Keratinocyte (primary cell): Measurements from ENCODE around the gene ASTN1. TPM values are rescaled to one million over a fixed set of nuclear protein-coding genes. Genes with fewer than 3 reads are reported as not detected.

Source experiments
- DNase-seq: peaks from one replicate; pipeline ENCODE4 v3.0.0-alpha.2; 2011; ENCODE audit warnings: low read depth, missing footprints, low spot score
- FAIRE-seq: peaks from 2 replicates; lab custom pipeline; 2011; peaks lifted over from hg19 to GRCh38; lab: Jason Lieb, UNC
- H2AFZ ChIP-seq: 2 replicates; pipeline ENCODE4 v1.6.0; 2012; ENCODE audit warnings: low read length, control low read depth, inconsistent platforms; ENCODE audit not compliant: control insufficient read depth
- H3K27ac ChIP-seq: 2 replicates; pipeline ENCODE4 v1.5.1; 2011; ENCODE audit warnings: low read length; ENCODE audit not compliant: control insufficient read depth, insufficient read depth
- H3K27me3 ChIP-seq: 3 replicates; pipeline ENCODE4 v1.6.0; 2011; ENCODE audit warnings: low read length; ENCODE audit not compliant: control insufficient read depth, insufficient read depth; ENCODE audit errors: extremely low read depth
- H3K36me3 ChIP-seq, 2 experiments: 2 replicates in 1 of 2; 3 replicates in 1 of 2; pipeline ENCODE4 v1.5.1; 2011; ENCODE audit warnings: low read length in 2 of 2, mild to moderate bottlenecking in 1 of 2; ENCODE audit not compliant: control insufficient read depth in 2 of 2, insufficient read depth in 2 of 2; ENCODE audit errors: extremely low read depth in 1 of 2
- H3K4me1 ChIP-seq: 3 replicates; pipeline ENCODE4 v1.5.1; 2011; ENCODE audit warnings: low read length; ENCODE audit not compliant: control insufficient read depth, insufficient read depth; ENCODE audit errors: extremely low read depth
- H3K4me2 ChIP-seq: 3 replicates; pipeline ENCODE4 v1.6.0; 2011; ENCODE audit warnings: low read depth, low read length; ENCODE audit not compliant: control insufficient read depth, insufficient read depth; ENCODE audit errors: extremely low read depth
- H3K4me3 ChIP-seq, 3 experiments: fragments of 200-600 bp in 1 of 3; sonication (generic) in 1 of 3; 2 replicates in 2 of 3; 3 replicates in 1 of 3; pipeline ENCODE4 v1.5.1; 2011 to 2016; ENCODE audit warnings: low read length in 3 of 3, mild to moderate bottlenecking in 3 of 3, control low read depth in 2 of 3, inconsistent platforms in 1 of 3, low read depth in 1 of 3, mixed read lengths in 1 of 3, mixed run types in 1 of 3, moderate library complexity in 1 of 3; ENCODE audit not compliant: control insufficient read depth in 2 of 3, insufficient read depth in 2 of 3; ENCODE audit errors: extremely low read depth in 1 of 3
- H3K79me2 ChIP-seq: 2 replicates; pipeline ENCODE4 v1.6.0; 2012; ENCODE audit warnings: low read length; ENCODE audit not compliant: control insufficient read depth, insufficient read depth
- H3K9ac ChIP-seq: 3 replicates; pipeline ENCODE4 v1.6.0; 2011; ENCODE audit warnings: low read length; ENCODE audit not compliant: control insufficient read depth, insufficient read depth; ENCODE audit errors: extremely low read depth
- H3K9me1 ChIP-seq: 3 replicates; pipeline ENCODE4 v1.6.0; 2011; ENCODE audit warnings: low read length; ENCODE audit not compliant: control insufficient read depth, insufficient read depth; ENCODE audit errors: extremely low read depth
- H3K9me3 ChIP-seq: 2 replicates; pipeline ENCODE4 v1.5.1; 2012; ENCODE audit warnings: low read depth, low read length; ENCODE audit not compliant: control insufficient read depth
- H4K20me1 ChIP-seq: 3 replicates; pipeline ENCODE4 v1.6.0; 2011; ENCODE audit warnings: low read length; ENCODE audit not compliant: control insufficient read depth, insufficient read depth; ENCODE audit errors: extremely low read depth
- CTCF ChIP-seq, 3 experiments: IDR thresholded peaks in 1 of 3; conservative IDR thresholded peaks in 1 of 3; optimal IDR thresholded peaks in 1 of 3; 2 replicates in 2 of 3; 3 replicates in 1 of 3; pipeline versions ENCODE3 to v1.5.1; 2011; ENCODE audit warnings: low read length in 3 of 3, mild to moderate bottlenecking in 3 of 3, moderate library complexity in 2 of 3, control low read depth in 1 of 3, inconsistent platforms in 1 of 3; ENCODE audit not compliant: insufficient read depth in 2 of 3; ENCODE audit errors: extremely low read depth in 1 of 3
- EZH2 ChIP-seq: IDR thresholded peaks from one replicate; pipeline ENCODE4 v1.6.1; 2012; ENCODE audit warnings: inconsistent platforms, mild to moderate bottlenecking, low read length, moderate library complexity
- dilution Hi-C: fragments of 300-500 bp; cut with MboI; formaldehyde crosslinking; loops from one replicate; pipeline ENCODE4 v1.7.0; 2020; ENCODE audit warnings: low sequenced_read_pairs; ENCODE audit not compliant: extremely low pct_ligation_motif_present
- polyA plus RNA-seq, 5 experiments: library from polyadenylated mRNA; depleted of rRNA in 3 of 5; stranded (reverse) in 3 of 5; stranded (forward) in 1 of 5; unstranded in 1 of 5; fragments of >200 nt; gene quantifications; 1 replicate in 1 of 5; 2 replicates in 3 of 5; 3 replicates in 1 of 5; pipeline versions ENCODE4 v1.2.1 to v1.2.3, GENCODE V29; 2011 to 2012; ENCODE audit warnings: missing spikeins in 2 of 5, low read depth in 1 of 5, low replicate concordance in 1 of 5

The ASTN1 gene
- polyA plus RNA-seq, 1 donor (not counting 4 experiments of a cell fraction or from before 2014, with no cell fraction given), result 0.08 TPM

DNA sequence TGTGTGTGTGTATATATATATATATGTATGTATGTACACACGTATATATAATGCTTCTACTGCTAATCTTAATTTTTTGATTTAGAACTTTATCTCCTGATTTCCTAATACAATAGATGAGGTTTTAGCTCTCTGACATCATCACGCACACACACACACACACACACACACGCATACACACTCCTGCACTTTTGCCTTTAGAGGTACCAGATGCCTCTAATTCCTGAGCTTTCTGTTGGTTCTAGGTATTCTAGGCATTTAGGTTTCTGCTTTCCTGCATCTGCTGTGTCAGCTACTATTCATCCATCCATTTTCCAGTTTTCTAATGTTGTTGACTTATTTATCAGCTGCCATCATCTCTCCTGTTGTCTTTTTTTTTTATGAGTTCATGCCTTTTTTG lies 348.3 kb downstream of the ASTN1 start:
- Histone ChIP-seq H3K4me2 (no peak overlapping the region), H2AFZ (no peak overlapping the region), H3K36me3 (no peaks in the 10 kb centered on the region), H4K20me1 (no peaks in the 10 kb centered on the region), H3K9ac (no peak overlapping the region), H3K27me3 (no peaks in the 10 kb centered on the region), H3K9me1 (no peaks in the 10 kb centered on the region), H3K4me1 (no peaks in the 10 kb centered on the region), H3K79me2 (no peaks in the 10 kb centered on the region), H3K27ac (no peak overlapping the region), H3K4me3 (no peak overlapping the region), H3K9me3 (no peaks in the 10 kb centered on the region)
- dilution Hi-C loops, result no loop called here
- FAIRE-seq (no peak), DNase-seq (no peak)
- TF ChIP-seq CTCF (optimal IDR thresholded peaks at IDR 0.05 in 1 of 3, IDR thresholded peaks at IDR 0.05 in 1 of 3, conservative IDR thresholded peaks at IDR 0.05 in 1 of 3; ENCODE audit: extremely low read depth in 1 of 3, insufficient read depth in 2 of 3, low read length in 3 of 3), result no peak
- TF ChIP-seq EZH2, result no peak

GRCh38 chr1:176815621-176816020 lies 348.9 kb downstream of the ASTN1 start:
- H3K27ac ChIP-seq, result no peak overlapping the region
- no peak for TF ChIP-seq CTCF (optimal IDR thresholded peaks at IDR 0.05 in 1 of 3, IDR thresholded peaks at IDR 0.05 in 1 of 3, conservative IDR thresholded peaks at IDR 0.05 in 1 of 3; ENCODE audit: extremely low read depth in 1 of 3, insufficient read depth in 2 of 3, low read length in 3 of 3)
- no peak for TF ChIP-seq EZH2
- H3K4me2 ChIP-seq, result no peak overlapping the region
- H3K36me3 ChIP-seq, result no peaks in the 10 kb centered on the region
- H3K4me3 ChIP-seq, result no peak overlapping the region
- dilution Hi-C loops, result no loop called here
- no peak for DNase-seq
- H3K4me1 ChIP-seq, result no peaks in the 10 kb centered on the region
- no peaks in the 10 kb centered on the region for H3K79me2 ChIP-seq
- no peaks in the 10 kb centered on the region for H3K9me3 ChIP-seq
- no peaks in the 10 kb centered on the region for H3K9me1 ChIP-seq
- H3K27me3 ChIP-seq, result no peaks in the 10 kb centered on the region
- FAIRE-seq, result no peak
- H3K9ac ChIP-seq, result no peak overlapping the region
- H2AFZ ChIP-seq, result no peak overlapping the region
- H4K20me1 ChIP-seq, result no peaks in the 10 kb centered on the region
